Stimulated activated CD8-positive, alpha-beta memory T cell treated with anti-CD3 and anti-CD28 coated beads, Interleukin-4, amount 100 ng/mL, for 4 hours (primary cell): ENCODE results near the gene GNG12.

ENCODE experiments used
- DNase-seq, 2 donors: peaks; one replicate each; pipeline ENCODE4 v3.0.0-alpha.2; 2020; ENCODE audit warnings: low read depth in 2 of 2, low spot score in 1 of 2

Gene GNG12

DNA sequence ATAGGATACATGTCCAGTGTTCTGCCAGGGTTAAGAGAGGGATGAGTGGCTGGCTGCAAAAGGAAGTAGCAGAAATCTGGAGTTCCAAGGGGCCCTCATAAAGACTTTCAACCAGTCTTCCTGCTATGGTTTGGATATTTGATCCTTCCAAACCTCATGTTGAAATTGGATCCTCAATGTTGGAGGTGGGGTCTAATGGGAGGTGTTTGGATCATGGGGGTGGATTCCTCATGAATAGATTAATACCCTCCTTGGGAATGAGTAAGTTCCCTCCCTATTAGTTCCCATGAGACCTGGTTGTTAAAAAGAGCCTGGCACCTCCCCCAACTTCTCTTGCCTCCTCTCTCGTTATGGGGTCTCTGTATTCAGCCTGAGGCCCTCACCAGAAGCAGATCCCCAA is 10.1 kb upstream of the GNG12 start:
- no peak for DNase-seq

DNA sequence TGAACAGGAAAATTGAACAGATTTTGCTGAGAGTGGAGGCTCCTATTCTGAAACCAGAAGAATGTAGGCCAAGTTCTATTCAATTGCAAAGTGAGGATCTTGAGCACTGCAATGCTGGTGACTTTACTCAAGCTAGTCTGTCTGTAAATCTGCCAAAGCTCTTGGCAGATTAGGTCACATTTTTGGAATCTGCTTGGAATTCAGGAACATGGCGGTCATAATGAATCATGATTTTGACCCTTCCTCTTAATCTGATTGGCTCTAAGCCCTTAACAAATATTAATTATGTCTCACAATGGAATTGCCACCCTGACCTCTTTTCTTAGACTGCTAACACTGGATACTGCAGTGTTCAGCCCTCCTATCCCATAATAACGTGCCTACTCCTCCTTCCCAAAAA is 7.2 kb upstream of the GNG12 start:
- no peak for DNase-seq

- no peak for DNase-seq
Measured at GRCh38 chr1:67839826-67840225, 6.6 kb upstream of the GNG12 start.

DNA sequence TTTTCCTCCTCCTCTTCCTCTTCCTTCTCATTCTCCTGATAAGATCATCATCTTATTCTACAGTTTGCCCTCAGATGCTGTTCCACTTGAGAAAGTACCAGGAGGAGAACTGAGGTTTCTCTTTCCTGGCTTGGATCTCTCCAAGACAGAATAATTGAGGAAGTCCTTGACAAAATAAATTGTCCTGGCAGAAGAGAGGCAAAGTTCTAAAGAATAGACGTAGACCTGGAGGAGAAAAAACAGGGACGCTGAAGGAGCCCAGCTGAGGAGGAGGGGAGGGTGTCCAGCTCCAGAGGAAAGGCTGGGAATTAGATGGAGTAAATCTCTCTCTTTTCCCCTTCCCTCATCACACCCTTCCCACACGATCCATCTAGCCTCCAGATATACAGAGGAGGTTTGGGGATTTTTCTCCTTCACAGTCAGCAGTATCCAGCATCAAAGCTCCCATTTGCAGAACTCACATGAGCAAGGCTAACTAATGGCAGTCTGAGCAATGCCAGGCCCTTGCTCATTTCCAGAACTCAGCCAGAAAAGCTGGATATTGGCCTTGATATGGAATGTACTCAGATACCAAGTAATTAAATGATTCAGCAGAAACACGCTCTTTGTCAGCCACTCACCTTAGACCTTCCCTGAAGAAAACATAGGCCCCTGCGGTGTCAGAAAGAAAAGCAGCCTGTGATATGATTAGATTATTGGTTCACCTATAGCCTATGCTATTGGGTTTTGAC is 5.1 kb upstream of the GNG12 start:
- DNase-seq = no peak

- no peak for DNase-seq
Measured at GRCh38 chr1:67836769-67837168, 3.5 kb upstream of the GNG12 start.

DNA sequence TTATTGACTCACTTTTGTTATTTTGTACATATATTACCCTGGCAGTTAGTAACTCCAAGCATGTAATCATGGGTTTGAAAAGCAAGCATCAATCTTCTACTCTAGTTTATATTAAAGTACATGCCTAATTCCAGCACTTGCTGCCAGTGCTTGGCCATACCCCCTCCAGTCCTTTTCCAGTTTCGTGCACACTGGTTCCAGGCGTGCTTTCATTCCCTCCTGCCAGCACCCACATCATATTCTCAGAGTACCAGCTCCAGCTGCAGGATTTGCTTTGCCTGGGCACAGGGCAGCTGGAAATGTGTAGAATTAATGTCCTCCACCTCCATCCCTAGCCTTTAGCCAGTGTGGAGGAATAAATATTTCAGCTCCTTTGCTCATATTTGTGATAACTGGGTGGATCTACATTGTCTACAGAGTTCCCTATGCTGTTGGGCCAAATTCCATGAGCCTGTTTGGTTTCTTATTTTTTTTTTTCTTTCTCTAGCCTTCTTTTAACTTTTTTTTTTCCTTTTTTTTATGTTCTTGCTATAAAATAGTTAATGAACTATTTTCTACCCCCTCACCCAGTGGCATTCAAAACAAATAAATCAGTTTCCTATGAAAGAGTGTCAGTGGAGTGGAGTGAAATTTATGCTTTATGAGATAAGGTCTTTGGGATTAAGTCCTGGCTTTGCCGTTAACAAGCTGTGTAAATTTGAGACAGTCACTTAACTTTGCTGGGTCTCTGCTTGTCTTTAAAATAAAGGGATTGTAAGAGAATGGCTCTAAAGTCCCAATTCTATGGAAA is 2.6 kb upstream of the GNG12 start:
- DNase-seq = no peak

DNA sequence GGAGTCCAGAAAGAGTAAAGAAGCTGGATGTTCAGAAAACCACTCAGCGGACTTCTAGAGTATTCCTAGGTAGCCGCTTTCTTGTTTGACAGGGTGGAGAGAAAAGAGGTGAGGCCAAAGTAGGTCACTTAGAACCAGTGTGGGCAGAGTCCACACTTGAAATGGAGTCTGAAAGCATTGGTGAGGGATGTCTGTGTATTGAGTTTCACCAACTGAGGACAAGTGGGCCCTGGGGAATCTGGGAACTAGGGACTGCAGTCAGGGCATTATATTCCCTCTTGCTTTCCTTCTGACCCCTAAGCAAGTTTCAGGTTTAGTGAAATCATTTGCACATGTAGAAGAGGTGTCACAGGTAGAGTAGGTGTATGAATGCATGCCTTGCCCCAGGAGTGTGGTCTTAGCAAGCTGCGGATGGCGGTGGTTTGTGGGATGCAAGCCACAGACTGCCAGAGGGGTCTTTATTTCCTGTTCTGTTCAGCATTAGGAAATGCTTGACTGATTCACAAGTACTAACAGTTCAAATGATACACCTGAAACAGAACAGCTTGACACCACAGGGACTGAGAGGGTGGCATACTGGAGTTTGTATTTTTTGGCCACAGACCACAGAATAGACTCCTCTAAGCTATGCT is 1.1 kb upstream of the GNG12 start:
- no peak for DNase-seq

GRCh38 chr1:67833602-67833940 is 304 bp upstream of the GNG12 start:
- DNase-seq = no peak

DNA sequence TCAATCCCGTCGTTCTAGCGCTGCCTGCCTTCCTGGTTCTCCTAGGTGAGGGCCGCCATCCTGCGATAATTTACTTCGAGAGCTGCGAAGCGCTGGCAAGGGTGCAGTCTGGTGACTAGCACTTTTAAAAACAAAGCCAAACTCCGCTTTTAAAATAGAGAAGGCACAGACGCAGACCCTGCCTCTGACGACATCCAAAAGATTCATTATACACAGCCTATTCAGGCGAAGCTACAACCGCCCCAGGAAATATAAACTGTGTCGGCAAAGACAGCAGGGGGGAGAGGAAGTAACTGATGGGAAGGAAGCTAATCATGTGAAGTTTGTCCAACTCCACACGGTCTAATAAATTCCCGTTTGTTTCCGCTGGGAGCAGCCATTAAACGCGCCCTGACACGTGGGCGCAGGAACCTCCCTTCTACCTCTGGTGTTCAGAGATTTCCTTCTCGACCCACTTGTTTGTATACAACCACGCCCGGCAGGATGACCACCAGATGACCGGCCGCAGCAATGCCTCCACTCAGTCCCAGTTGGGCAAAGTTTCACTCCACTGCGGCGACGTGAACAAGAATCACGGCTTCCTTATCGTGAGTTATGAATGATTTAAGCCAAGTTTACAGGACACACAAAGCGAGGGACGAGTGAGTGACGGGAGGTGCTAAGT is 1.3 kb downstream of the GNG12 start:
- no peak for DNase-seq

DNA sequence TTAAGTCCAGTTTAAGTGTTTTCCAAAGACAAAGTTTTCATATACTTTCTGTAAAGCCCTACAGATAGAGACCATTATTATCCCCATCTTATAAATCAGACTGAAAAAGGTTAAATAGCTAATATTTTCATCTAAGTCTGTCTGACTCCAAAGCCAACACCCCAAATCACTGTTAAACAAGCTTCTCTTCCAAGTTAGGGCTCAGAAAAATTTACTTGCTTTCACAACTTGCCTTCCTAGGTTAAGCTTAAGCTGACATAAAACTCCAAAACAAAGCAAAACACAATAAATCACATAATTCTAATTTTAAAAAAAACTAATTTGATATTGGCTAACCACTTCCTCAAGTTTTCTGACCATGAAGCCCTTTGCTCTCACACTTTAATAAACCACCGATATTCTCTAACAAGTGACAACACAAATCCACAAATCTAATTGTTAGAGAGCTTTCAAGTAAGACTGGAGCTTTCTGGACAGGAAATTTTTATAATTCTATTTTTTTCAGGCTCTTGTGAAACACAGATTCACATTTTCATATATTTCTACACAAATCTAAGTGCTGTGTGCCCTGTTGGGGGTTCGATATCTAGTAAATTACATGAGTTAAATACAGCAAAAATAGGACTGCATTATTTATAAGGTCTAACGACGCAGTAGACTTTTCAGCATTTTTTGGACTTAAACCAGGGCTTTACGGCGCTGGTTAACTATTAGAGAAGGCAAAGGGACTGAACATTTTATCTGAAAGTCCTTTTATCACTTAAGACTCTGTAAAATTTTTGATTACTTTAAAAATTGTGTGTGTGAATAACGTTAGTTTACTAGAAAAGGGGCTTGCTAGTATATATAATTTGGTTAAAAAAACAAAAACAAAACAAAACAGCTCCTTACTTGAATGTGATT is 2.1 kb downstream of the GNG12 start:
- DNase-seq = no peak

DNA sequence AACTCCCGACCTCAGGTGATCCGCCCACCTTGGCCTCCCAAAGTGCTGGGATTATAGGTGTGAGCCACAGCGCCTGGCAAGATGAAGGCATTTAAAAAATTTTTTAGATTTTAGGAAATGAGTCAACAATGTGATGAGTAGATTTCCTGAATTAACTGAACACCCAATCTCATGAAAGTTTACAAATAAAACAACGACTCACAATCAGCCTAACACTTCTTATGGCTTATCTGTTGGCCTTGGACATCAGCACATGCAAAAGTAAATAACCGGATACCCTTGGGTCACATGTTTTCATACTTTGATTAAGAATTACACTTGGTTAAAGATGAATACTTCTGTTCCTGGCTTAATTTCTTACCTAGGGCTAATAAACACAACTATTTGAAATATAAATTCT is 3.0 kb downstream of the GNG12 start:
- no peak for DNase-seq

DNA sequence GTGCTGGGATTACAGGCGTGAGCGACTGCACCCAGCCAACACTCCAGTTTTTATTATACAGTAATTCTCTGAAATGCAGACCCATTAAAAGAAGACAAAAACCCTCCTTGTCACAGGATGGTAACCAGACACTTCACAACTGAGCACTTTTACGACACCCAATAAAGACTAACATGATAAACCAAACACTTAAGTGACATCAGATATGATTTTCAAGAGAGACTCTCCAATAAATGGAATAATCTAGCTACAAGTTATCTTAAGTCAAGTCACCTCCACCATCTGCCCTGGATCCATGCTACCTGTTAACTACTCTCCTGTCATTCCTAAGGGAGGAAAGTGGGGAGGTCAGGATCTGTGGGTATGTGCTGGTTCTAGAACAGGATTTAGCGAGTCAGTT is 5.6 kb downstream of the GNG12 start:
- DNase-seq = no peak

GRCh38 chr1:67825591-67825990 is 7.7 kb downstream of the GNG12 start:
- DNase-seq = no peak

DNA sequence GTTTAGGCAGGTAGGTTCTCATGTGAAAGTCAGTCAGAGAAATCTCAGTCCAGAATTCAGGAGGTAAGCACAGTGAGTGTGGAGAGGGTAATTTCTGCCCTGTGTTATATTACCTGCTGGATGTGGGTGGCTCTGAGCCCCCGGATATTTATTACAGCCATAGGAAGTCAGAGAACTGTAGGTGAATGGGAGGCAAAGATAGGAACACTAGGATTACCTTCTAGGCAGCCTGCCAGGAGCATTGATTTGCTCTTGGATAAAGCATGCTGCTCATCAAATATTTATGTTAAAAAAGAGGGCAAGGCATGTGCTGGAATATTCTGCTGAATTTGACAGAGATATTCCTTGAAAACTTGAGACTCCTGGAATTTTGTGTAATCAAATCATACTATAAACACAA is 8.5 kb downstream of the GNG12 start:
- no peak for DNase-seq

DNA sequence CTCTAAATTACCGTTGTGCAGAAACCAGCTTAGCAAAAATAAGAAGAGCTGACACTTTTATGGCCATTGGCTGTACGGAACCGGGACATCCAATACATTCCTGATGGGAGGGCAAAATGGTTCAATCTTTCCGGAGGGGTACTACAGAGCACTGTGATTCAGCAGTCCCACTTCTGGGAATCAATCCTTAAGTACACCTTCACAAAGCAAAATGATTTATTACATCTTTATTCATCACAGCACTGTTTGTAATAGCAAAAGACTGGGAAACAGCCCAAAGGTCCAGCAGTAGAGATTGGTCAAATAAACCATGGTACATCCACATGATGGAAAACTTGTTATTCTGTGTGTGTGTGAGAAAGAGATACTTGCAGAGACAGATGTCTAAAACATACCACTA is 9.7 kb downstream of the GNG12 start:
- DNase-seq = no peak

- no peak for DNase-seq
Measured at GRCh38 chr1:67821263-67821662, 12.0 kb downstream of the GNG12 start.

DNA sequence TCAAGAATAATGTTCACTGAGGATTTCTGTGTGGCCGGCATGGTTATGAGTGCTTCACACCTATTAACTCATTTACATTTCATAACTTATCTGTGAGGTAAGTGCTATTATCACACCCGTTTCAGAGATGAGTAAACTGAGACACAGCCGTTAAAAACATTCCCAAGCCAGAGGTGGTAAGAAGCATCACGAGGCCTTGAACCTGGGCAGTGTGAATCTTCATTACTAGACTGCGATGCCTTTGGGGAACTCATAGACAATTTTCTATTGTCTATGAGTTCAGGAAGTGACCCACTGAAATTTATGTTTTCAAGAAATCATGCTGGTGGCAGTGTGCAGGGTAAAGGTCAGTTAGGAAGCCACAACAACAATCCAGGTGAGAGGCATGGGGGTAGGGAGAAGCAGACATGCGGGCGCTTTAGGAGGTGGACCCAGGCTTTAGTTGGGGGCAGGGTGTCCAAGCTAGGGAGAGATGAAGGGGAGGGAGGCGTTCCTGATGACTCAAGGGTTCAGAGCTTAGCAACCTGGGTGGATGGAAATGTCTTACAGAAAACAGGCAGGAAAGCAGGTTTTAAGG is 14.5 kb downstream of the GNG12 start:
- no peak for DNase-seq

- DNase-seq = no peak
Measured at GRCh38 chr1:67818162-67818561, 15.1 kb downstream of the GNG12 start.

- no peak for DNase-seq
Measured at GRCh38 chr1:67817319-67817718, 15.9 kb downstream of the GNG12 start.

DNA sequence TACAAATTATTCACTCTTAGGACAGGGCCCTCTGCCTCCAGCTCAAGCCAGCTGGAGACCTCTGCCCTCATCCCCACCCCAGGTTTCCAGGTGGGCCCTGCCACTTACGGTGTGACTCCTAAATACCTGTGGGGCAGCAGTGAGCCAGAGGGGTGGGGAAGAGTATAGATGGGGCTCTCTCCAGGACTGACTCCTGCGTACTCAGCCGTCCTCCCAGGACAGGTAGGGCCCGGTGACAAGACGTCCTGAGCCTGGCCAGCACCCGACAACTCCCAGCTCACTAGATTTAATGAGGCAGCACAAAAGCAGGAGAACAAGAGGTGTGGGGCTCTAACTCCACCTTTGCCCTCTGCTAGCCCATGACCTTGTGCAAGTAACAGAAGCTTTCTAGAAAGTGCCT is 16.8 kb downstream of the GNG12 start:
- no peak for DNase-seq

- DNase-seq = no peak
Measured at GRCh38 chr1:67816095-67816475, 17.2 kb downstream of the GNG12 start.
